IPS-15b (cell line): ENCODE data around the gene ADM2.

ENCODE experiments used
- H3K27me3 ChIP-seq: one replicate; pipeline ENCODE4 v1.6.1; 2013; ENCODE audit warnings: low read length; ENCODE audit not compliant: control insufficient read depth, insufficient read depth
- H3K36me3 ChIP-seq: one replicate; pipeline ENCODE4 v1.6.1; 2013; ENCODE audit warnings: low read length; ENCODE audit not compliant: control insufficient read depth, insufficient read depth
- H3K4me1 ChIP-seq: one replicate; pipeline ENCODE4 v1.6.1; 2013; ENCODE audit warnings: mild to moderate bottlenecking, low read length; ENCODE audit not compliant: control insufficient read depth, insufficient read depth
- H3K4me3 ChIP-seq: one replicate; pipeline ENCODE4 v1.5.1; 2013; ENCODE audit warnings: low read depth, low read length
- H3K9ac ChIP-seq: one replicate; pipeline ENCODE4 v1.6.1; 2013; ENCODE audit warnings: low read depth, mild to moderate bottlenecking, low read length
- H3K9me3 ChIP-seq: one replicate; pipeline ENCODE4 v1.6.1; 2013; ENCODE audit warnings: mild to moderate bottlenecking, low read length; ENCODE audit not compliant: control insufficient read depth, insufficient read depth

ADM2 gene

DNA sequence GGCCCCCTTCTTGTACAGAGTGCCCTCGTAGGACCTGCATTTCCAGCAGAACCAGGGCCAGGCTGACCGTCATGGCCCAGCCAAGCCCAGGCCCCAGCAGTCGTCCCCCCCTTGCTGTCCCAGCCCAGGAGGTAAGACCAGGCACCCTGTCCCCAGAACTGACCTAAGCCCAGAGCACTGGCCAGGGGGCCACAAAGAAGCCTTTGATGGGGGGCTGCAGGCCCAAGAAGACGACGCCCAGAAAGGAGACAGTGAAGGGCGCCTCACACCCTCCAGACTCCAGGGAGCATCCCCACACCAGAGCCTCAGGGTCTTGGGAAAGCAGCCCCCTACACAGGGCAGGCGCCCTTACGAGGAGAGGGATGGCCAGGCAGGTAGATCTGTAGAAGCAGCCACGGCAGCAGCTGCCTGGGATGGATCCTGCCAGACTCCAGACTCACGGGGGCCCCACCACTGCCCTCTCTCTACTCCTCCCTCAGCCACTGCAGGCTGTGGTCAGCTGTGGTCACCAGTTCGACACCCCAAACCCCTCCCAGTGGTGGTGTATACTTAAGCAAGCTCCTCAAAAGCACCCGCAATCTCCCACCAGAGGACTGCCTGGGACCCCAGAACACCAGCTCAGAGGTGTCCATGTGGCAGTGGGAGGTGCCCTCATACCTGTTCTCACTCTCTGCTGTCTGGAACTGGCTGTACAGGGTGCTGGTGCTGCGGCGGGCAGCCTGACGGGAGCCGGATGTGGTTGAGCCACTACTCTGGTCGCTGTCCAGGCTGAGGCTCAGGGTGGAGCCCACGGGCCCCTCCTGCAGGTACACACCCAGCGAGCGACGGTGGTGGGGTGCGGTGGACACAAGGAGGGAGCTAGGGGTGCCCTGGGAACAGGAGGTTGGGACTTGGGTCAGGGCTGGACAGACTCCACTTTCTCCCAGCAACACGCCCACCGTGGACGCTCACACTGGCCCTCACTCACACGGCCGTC lies 33.5 kb upstream of the ADM2 start:
- H3K36me3 ChIP-seq, result peaks cover 37% of the 10 kb centered on the region
- H3K4me1 ChIP-seq, result no peaks in the 10 kb centered on the region
- H3K9me3 ChIP-seq, result no peaks in the 10 kb centered on the region
- no peaks in the 10 kb centered on the region for H3K27me3 ChIP-seq
- no peak overlapping the region for H3K9ac ChIP-seq
- no peak overlapping the region for H3K4me3 ChIP-seq

DNA sequence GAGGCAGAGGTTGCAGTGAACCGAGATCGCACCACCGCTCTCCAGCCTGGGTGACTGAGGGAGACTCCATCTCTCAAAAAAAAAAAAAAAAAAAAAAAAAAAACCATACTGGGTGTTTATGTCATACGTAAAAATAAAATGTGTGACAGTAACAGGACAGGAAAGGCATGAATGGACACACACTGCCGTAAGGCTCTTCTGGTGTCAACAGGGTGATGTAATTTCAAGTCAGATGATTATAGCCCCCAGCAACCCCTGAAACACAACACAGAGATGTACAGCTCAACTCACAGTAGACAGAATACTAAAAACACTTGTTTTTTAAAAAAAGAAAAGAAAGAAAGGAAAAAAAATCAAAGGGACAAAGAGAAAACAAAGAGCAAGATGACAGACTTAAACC lies 28.7 kb upstream of the ADM2 start:
- Histone ChIP-seq H3K4me3 (no peak overlapping the region), H3K36me3 (peaks cover 46% of the 10 kb centered on the region), H3K9ac (no peak overlapping the region), H3K9me3 (no peaks in the 10 kb centered on the region), H3K27me3 (no peaks in the 10 kb centered on the region), H3K4me1 (no peaks in the 10 kb centered on the region)

DNA sequence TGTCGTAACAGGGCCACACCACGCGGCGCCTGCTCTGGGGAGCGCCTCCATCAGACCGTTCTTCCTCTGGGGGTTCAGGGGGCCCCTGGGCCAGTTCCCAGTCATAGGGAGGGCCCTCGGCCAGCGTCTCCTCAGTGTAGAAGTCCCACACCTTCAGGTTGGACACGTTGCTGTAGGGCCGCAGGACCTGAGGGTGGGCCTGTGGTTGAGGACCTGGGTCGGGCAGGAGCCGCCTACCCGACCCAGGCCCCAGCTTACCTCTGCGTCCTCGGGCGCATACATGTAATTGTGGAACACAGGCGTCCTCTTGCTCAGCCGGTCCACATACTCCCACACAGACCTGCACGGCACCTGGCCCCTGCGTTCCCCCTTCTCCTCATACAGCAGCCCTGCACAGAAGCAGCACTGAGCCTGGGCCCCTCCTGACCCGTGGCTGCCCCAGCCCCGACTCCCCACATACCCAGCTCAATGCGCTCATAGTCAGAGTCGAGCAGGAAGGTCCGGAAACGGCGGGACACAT lies 26.7 kb upstream of the ADM2 start:
- no peak overlapping the region for H3K4me3 ChIP-seq
- H3K9ac ChIP-seq, result no peak overlapping the region
- H3K36me3 ChIP-seq, result peaks cover 50% of the 10 kb centered on the region
- H3K9me3 ChIP-seq, result no peaks in the 10 kb centered on the region
- H3K4me1 ChIP-seq, result no peaks in the 10 kb centered on the region
- no peaks in the 10 kb centered on the region for H3K27me3 ChIP-seq

DNA sequence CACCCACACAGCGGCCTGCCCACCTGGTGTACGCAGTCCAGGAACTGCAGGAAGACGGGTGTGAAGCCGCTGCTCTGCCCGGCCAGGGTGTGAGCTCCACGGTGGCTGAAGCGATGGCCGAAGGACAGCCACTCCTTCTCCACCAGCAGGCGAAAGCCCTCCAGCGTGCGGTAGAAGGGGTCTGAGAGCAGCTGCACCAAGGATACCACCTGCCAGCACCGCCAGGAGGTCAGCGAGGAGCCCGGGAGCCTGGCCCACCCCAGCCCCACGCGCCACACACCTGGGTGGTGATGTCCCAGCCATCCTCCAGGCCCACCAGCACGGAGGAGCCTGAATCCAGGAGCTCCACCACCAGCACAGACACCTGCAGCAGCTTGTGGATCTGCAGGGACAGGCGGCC lies 26.1 kb upstream of the ADM2 start:
- Histone ChIP-seq H3K36me3 (peaks cover 56% of the 10 kb centered on the region), H3K9ac (no peak overlapping the region), H3K27me3 (no peaks in the 10 kb centered on the region), H3K4me1 (no peaks in the 10 kb centered on the region), H3K4me3 (no peak overlapping the region), H3K9me3 (no peaks in the 10 kb centered on the region)

DNA sequence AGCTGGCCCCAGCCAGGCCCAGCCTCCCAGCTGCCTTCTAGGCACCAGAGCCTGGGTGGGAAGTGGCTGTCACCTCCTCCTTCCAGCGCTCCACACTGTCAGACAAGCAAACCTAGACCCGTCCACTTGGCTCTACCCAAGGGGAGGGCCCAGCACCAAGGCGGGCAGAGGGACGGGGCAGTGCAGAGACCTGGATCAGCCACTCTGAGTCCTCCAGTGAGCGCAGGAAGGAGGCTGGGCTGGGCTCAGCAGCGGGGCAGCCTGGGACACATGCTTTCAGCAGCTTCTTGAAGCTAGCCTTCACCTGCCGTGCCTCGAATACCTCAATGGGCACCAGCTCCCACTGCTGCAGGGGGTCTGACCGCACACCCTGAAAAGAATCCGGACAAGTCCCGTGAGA lies 25.3 kb upstream of the ADM2 start:
- Histone ChIP-seq H3K27me3 (no peaks in the 10 kb centered on the region), H3K9me3 (no peaks in the 10 kb centered on the region), H3K4me1 (no peaks in the 10 kb centered on the region), H3K36me3 (peaks cover 64% of the 10 kb centered on the region), H3K9ac (no peak overlapping the region), H3K4me3 (no peak overlapping the region)

DNA sequence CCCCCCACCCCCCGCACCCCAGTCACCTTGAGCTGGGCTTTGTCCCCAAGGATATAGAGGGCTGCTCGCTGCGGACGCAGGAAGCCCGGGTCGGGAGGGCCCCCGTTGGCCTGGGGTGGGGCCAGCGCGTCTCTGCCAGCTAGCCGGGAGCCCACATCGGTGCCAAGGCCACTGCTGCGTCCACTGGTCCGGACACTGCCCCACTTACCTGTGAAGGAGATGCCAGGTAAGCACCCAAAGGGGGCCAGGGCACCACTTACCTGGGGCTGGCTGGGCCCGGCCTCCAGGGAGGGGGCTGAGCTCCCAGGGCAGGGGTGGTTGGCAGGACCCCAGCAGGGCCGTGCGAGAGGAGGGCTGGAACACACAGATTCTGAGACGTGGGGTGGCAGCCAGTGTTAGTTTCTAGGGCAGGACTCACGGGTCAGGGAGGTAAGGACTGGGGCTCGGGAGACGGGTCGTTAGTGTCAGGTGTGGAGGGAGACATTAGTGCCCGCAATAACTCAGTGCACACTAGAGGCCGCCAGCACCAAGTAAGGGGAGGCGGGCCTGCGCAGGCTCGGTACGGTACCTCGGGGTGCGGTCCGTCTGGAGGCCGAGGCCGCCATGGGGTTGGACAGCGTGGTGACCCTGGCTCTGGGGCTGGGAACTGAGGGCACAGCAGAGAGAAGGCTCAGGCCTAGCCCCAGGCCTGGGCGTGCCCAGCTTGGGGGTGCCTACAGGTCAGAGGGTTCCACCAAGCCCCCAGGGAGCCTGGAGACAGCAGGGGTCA lies 24.7 kb upstream of the ADM2 start:
- H3K4me1 ChIP-seq, result no peaks in the 10 kb centered on the region
- no peak overlapping the region for H3K9ac ChIP-seq
- H3K36me3 ChIP-seq, result peaks cover 70% of the 10 kb centered on the region
- no peaks in the 10 kb centered on the region for H3K9me3 ChIP-seq
- no peak overlapping the region for H3K4me3 ChIP-seq
- H3K27me3 ChIP-seq, result no peaks in the 10 kb centered on the region

GRCh38 chr22:50459016-50459415 lies 22.3 kb upstream of the ADM2 start:
- Histone ChIP-seq H3K36me3 (peaks cover 87% of the 10 kb centered on the region), H3K9me3 (no peaks in the 10 kb centered on the region)

DNA sequence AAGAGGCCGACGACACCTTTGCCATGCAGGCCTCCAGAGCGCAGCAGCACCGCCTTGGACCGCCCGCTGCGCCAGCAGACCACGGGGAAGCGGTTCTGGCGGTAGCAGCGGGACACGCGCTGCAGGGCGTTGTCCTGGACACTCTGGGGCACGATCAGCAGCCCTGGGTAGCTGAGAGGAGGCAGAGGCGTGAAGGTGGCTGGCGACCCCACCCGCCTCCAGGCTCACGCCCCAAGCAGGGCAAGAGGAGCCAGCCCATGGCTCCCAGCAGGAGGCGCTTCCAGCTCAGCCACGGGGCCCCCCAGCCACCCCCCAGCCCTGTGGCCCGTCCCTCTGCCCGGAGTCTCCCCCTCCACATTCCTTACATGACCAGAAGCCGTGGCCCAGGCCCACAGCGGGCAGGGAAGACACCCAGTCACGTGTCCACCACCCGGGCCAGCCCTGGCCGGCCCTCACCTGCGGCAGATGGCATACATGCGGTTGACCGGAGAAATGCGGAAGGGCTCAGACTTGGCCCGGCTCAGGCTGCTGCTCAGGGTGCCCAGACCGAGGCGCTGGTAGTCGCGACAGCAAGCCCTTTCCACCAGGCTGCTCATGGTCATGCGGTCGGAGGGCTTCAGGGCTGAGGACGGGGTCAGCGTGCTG lies 21.7 kb upstream of the ADM2 start:
- no peaks in the 10 kb centered on the region for H3K9me3 ChIP-seq
- no peaks in the 10 kb centered on the region for H3K4me1 ChIP-seq
- H3K27me3 ChIP-seq, result no peaks in the 10 kb centered on the region
- H3K4me3 ChIP-seq, result no peak overlapping the region
- no peak overlapping the region for H3K9ac ChIP-seq
- H3K36me3 ChIP-seq, result peaks cover 87% of the 10 kb centered on the region

More at GRCh38 chr22:50459016-50459415, 22.3 kb upstream of the ADM2 start:
- Histone ChIP-seq H3K4me1 (no peaks in the 10 kb centered on the region), H3K27me3 (no peaks in the 10 kb centered on the region), H3K9ac (no peak overlapping the region), H3K4me3 (no peak overlapping the region)

- Histone ChIP-seq H3K36me3 (peaks cover 87% of the 10 kb centered on the region), H3K9me3 (no peaks in the 10 kb centered on the region), H3K9ac (no peak overlapping the region), H3K4me1 (no peaks in the 10 kb centered on the region), H3K4me3 (no peak overlapping the region), H3K27me3 (no peaks in the 10 kb centered on the region)
Observed at GRCh38 chr22:50460938-50461337, 20.4 kb upstream of the ADM2 start.

DNA sequence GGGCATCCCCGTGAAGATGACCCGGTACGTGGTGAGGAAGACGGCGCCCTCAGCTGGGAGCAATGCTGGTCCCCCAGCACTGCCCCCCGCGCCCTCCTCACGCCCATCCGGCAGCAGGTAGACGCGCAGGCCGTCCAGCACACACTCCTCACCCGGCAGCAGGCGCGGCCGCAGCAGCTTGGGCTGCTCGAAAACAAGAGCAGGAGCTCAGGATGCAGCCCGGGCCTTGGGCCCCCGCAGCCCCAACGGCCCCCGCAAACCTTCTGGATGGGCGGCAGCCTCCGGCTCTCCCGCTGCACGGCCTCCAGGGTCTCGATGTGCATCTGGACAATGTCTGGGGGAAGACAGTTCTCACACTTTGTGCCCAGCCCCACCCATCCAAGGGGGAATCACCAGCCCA lies 19.8 kb upstream of the ADM2 start:
- H3K4me1 ChIP-seq, result no peaks in the 10 kb centered on the region
- H3K27me3 ChIP-seq, result no peaks in the 10 kb centered on the region
- H3K36me3 ChIP-seq, result peaks cover 90% of the 10 kb centered on the region
- H3K9ac ChIP-seq, result no peak overlapping the region
- H3K9me3 ChIP-seq, result no peaks in the 10 kb centered on the region
- no peak overlapping the region for H3K4me3 ChIP-seq

GRCh38 chr22:50461979-50462540 lies 19.3 kb upstream of the ADM2 start:
- Histone ChIP-seq H3K9me3 (no peaks in the 10 kb centered on the region), H3K27me3 (no peaks in the 10 kb centered on the region), H3K4me3 (no peak overlapping the region), H3K36me3 (peaks cover 90% of the 10 kb centered on the region), H3K4me1 (no peaks in the 10 kb centered on the region), H3K9ac (no peak overlapping the region)
